Measurements from ENCODE around the gene ACO2.

DNA sequence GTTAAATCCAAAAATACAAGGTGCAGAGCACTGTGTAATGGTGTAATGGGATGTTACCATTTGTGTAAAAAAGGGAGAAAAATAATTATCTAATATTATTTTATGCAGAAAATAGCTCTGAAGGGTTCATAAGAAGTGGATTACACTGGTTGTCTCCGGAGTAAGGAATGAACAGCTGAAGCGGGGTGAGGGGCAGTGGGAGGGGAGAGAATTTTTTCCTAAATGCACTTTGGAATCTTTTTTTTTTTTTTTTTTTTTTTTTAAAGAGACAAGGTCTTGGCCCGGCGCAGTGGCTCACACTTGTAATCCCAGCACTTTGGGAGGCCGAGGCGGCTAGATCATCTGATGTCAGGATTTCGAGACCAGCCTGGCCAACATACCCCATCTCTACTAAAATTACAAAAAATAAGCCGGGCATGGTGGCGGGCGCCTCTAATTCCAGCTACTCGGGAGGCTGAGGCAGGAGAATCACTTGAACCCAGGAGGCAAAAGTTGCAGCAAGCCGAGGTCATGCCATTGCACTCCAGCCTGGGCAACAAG lies 82.1 kb downstream of the ACO2 start:
- no peak for TF ChIP-seq POLR2A (IDR thresholded peaks at IDR 0.05; ENCODE audit: low read length)
- no peak for TF ChIP-seq GATA1 (IDR thresholded peaks at IDR 0.05; ENCODE audit: low read depth, low read length)
